ENCODE measurements around the gene HMGCS1.

The HMGCS1 gene

DNA sequence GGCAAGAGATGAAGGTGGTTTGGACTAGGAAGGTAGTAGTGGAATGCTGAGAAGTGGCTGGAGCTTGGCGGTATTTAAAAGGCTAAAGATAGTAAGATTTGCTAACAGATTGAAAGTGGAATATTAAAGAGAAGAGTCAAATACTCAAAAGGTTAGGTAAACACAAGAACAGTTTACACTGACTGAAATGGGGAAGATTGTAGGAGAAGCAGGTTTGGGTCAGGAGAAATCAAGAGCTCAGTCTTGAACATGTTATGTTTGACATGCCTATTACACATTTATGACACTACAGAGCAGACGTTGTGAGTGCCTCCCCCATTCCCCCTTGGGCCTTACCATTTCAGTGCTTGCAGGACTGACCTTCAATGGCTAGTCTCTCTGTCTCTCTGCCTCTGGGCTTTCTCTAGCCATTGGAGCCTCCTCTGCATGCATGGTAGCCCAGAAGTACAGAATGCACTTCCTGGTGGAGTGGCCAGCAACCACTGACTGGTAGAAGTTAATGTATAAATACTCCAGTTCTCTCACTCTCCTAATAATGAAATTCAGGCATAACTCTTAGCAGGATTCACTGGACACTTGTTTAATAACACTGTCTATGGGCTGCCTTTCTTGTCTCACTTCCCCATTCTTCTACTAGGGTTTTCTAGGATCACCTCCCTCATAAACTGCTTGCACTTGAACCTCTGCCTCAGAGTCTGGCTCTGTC is 56.8 kb downstream of the HMGCS1 start:
- Histone ChIP-seq H3K4me1 (ENCODE audit: insufficient read depth, low read length) (no peaks in the 10 kb centered on the region), H3K27me3 (ENCODE audit: insufficient read depth, low read length, poor library complexity) (peaks cover 4% of the 10 kb centered on the region), H2AFZ (ENCODE audit: low read depth, low read length) (no peak overlapping the region), H3K9me3 (ENCODE audit: insufficient read depth, low read length, severe bottlenecking) (no peaks in the 10 kb centered on the region), H4K20me1 (ENCODE audit: insufficient read depth, low read length) (no peaks in the 10 kb centered on the region), H3K4me2 (ENCODE audit: insufficient read depth, low read length) (no peak overlapping the region), H3K9ac (ENCODE audit: low read depth, low read length) (no peak overlapping the region), H3K4me3 (ENCODE audit: low read depth in 1 of 2, low read length in 2 of 2) (no peak overlapping the region), H3K79me2 (ENCODE audit: insufficient read depth, low read length) (no peaks in the 10 kb centered on the region), H3K27ac (ENCODE audit: low read length) (no peak overlapping the region), H3K36me3 (ENCODE audit: insufficient read depth, low read length) (no peaks in the 10 kb centered on the region)
- DNase-seq (no peak), ATAC-seq (ENCODE audit: insufficient read depth, low read depth) (no peak)
- TF ChIP-seq EZH2 (IDR thresholded peaks at IDR 0.05; ENCODE audit: borderline replicate concordance, low read depth, low read length, severe bottlenecking), result no peak
- TF ChIP-seq, protein P1, sequence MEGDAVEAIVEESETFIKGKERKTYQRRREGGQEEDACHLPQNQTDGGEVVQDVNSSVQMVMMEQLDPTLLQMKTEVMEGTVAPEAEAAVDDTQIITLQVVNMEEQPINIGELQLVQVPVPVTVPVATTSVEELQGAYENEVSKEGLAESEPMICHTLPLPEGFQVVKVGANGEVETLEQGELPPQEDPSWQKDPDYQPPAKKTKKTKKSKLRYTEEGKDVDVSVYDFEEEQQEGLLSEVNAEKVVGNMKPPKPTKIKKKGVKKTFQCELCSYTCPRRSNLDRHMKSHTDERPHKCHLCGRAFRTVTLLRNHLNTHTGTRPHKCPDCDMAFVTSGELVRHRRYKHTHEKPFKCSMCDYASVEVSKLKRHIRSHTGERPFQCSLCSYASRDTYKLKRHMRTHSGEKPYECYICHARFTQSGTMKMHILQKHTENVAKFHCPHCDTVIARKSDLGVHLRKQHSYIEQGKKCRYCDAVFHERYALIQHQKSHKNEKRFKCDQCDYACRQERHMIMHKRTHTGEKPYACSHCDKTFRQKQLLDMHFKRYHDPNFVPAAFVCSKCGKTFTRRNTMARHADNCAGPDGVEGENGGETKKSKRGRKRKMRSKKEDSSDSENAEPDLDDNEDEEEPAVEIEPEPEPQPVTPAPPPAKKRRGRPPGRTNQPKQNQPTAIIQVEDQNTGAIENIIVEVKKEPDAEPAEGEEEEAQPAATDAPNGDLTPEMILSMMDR (IDR thresholded peaks at IDR 0.05; ENCODE audit: borderline replicate concordance, extremely low read depth, low read length, poor library complexity, severe bottlenecking), result no peak

DNA sequence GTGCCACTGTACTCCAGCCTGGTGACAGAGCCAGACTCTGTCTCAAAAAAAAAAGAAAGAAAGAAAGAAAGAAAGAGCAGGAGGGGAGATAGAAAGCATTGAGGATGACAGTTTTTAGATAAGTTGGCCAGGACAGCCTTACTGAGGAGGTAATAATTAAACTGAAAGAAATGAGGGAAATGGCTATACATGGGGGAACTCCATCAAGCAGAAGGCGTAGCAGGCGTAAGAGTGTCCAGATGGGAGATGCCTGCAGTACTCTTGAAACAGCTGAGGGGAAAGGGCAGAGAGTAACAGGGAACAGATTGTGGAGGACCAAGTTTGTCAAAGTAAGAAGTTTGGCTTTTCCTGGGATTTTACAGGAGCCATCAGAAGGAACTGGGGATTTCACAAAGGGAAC is 57.5 kb downstream of the HMGCS1 start:
- Histone ChIP-seq H3K4me1 (ENCODE audit: insufficient read depth, low read length) (no peaks in the 10 kb centered on the region), H4K20me1 (ENCODE audit: insufficient read depth, low read length) (no peaks in the 10 kb centered on the region), H3K36me3 (ENCODE audit: insufficient read depth, low read length) (no peaks in the 10 kb centered on the region), H3K27me3 (ENCODE audit: insufficient read depth, low read length, poor library complexity) (peaks cover 4% of the 10 kb centered on the region), H3K9me3 (ENCODE audit: insufficient read depth, low read length, severe bottlenecking) (no peaks in the 10 kb centered on the region), H3K27ac (ENCODE audit: low read length) (no peak overlapping the region), H3K9ac (ENCODE audit: low read depth, low read length) (no peak overlapping the region), H3K4me3 (ENCODE audit: low read depth in 1 of 2, low read length in 2 of 2) (no peak overlapping the region), H2AFZ (ENCODE audit: low read depth, low read length) (no peak overlapping the region), H3K79me2 (ENCODE audit: insufficient read depth, low read length) (no peaks in the 10 kb centered on the region), H3K4me2 (ENCODE audit: insufficient read depth, low read length) (no peak overlapping the region)
- DNase-seq (no peak), ATAC-seq (ENCODE audit: insufficient read depth, low read depth) (no peak)
- TF ChIP-seq EZH2 (IDR thresholded peaks at IDR 0.05; ENCODE audit: borderline replicate concordance, low read depth, low read length, severe bottlenecking), result no peak
- TF ChIP-seq, protein P1 (IDR thresholded peaks at IDR 0.05; ENCODE audit: borderline replicate concordance, extremely low read depth, low read length, poor library complexity, severe bottlenecking), result no peak

DNA sequence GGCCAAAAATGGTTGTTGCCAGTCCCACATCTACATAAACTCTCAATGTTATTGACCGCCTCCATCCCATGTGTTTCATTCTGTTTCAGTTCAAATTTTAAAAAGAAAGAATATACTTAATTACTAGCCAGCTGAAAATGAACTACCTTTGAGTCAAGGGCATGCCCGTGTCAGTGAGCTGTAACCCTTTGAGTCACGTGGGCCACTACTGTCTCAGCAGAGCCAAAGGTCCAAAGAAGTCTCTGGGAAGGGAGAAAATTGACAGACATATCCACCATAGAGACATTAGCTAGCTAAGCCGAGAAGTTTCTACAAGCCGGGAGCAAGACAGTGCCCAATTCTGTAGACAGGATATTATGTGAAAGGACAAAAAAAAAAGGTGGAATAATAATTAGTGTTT is 61.5 kb downstream of the HMGCS1 start:
- H3K9me3 ChIP-seq (ENCODE audit: insufficient read depth, low read length, severe bottlenecking), result no peaks in the 10 kb centered on the region
- H3K27ac ChIP-seq (ENCODE audit: low read length), result no peak overlapping the region
- no peak overlapping the region for H3K4me2 ChIP-seq (ENCODE audit: insufficient read depth, low read length)
- no peak for DNase-seq
- no peak for ATAC-seq (ENCODE audit: insufficient read depth, low read depth)
- no peak overlapping the region for H2AFZ ChIP-seq (ENCODE audit: low read depth, low read length)
- no peaks in the 10 kb centered on the region for H3K79me2 ChIP-seq (ENCODE audit: insufficient read depth, low read length)
- H3K4me1 ChIP-seq (ENCODE audit: insufficient read depth, low read length), result no peaks in the 10 kb centered on the region
- no peak overlapping the region for H3K4me3 ChIP-seq (ENCODE audit: low read depth in 1 of 2, low read length in 2 of 2)
- TF ChIP-seq, protein P1 (IDR thresholded peaks at IDR 0.05; ENCODE audit: borderline replicate concordance, extremely low read depth, low read length, poor library complexity, severe bottlenecking), result no peak
- no peak for TF ChIP-seq EZH2 (IDR thresholded peaks at IDR 0.05; ENCODE audit: borderline replicate concordance, low read depth, low read length, severe bottlenecking)
- no peaks in the 10 kb centered on the region for H3K36me3 ChIP-seq (ENCODE audit: insufficient read depth, low read length)
- no peaks in the 10 kb centered on the region for H4K20me1 ChIP-seq (ENCODE audit: insufficient read depth, low read length)
- peaks cover 4% of the 10 kb centered on the region for H3K27me3 ChIP-seq (ENCODE audit: insufficient read depth, low read length, poor library complexity)
- H3K9ac ChIP-seq (ENCODE audit: low read depth, low read length), result no peak overlapping the region

All from DND-41 (cell line).